NCI-H345 treated with DMSO at 0.1 percent for 48 hours (cell line): ENCODE measurements around the gene RPLP1.

Experiments used
- DNase-seq: peaks from one replicate; lab custom pipeline; 2025; ENCODE audit not compliant: unreplicated experiment; lab: John Stamatoyannopoulos, UW

RPLP1 gene

GRCh38 chr15:69468241-69469121 lies 15.9 kb downstream of the RPLP1 start:
- DNase-seq = peak; percentile 77

GRCh38 chr15:69469467-69470201 lies 17.0 kb downstream of the RPLP1 start:
- DNase-seq = no peak

DNA sequence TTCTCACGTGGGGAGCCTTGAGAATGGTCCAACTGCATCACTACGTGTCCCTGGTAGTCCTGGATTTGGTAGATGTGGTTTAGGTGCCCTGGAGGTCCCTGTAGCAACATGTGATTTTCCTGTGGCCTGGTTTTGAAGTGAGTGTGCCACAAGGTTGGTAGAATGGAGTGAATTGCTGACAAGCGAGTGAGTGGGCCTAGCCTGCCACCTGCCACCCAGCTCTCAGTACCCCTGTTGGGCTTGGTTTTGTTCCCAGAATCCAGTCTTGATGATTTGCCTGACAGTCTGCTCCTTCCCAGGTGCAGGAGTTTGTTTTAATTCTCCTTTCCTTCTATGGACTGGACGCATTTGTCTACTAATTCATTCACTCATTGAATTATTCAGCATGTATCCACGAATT lies 19.4 kb downstream of the RPLP1 start:
- DNase-seq = no peak

- DNase-seq = no peak
These were observed 19.9 kb downstream of the RPLP1 start for GRCh38 chr15:69472562-69472961.

DNA sequence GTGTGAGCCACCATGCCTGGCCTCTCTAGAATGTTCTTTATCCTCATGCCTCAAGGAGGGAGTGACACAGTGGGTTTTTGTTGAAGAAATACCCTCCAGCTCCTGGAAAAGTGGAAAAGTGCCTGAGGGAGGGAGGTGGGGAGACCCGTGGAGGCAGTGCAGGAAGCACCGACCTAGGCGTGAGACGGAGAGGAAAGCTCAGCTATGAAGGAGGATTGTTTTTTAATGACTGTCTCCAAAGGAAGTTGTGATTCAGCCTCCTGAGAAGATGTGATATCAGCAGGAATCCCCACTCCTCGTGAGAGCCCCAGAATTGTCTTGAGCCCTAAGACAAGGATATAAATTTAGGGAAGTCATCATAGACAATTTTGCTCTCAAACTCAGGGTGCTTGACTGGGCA lies 21.7 kb downstream of the RPLP1 start:
- no peak for DNase-seq

DNA sequence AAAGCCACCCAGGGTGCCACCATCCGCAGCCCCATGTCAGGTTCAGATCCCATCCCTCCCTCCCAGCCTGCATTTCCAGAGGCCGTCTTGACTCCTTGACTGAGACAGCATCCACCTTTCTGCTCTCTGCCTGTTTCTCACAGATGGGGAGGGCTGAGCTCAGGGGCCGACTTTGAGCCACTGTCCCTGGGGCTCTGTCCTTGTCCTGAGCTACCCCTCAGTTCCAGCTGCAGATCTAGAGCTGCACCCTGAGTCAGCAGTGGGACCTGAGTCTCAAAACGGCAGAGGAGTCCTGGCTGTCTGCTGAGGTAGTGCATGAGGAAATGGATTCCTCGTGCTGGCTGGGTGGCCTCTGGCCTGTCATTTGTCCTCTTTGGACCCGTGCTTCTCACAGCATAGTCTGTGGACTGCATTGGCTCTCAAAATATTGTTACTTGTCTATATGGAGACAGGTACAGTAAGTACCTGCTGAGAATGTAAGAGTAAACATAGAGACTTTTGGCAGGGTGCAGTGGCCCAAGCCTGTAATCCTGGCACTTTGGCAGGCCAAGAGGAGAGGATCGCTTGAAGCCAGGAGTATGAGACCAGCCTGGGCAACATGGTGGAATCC lies 22.3 kb downstream of the RPLP1 start:
- DNase-seq = no peak

GRCh38 chr15:69475769-69476358 lies 23.2 kb downstream of the RPLP1 start:
- DNase-seq = peak; percentile 10

- no peak for DNase-seq
These were observed 24.3 kb downstream of the RPLP1 start for GRCh38 chr15:69476704-69477473.

DNA sequence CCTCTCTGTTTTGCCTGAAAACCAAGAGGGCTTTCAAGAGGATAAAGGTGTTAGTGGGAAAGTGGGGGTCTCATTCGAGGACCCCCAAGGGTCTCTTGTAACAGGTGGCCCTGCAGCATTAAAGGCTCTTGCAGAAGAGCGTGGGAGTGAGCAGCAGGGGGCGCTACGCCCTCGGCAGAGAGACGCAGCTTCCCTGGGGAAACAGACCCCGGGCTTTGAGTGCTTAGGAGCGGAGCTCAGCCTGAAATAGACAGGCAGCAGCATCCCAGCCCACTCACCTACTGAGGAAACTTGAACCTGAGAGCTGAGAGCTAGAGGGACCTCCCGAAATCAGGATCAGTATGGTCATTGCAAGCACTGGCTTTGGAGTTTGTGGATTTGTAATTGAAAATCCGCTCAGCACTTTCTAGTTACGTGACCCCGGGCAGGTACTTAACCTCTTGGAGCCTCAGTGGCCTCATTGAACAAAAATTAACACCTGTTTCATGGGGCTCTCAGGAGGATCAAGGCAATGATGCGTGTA lies 25.7 kb downstream of the RPLP1 start:
- DNase-seq = peak; percentile 57

GRCh38 chr15:69479081-69479480 lies 26.5 kb downstream of the RPLP1 start:
- no peak for DNase-seq

GRCh38 chr15:69479971-69480370 lies 27.4 kb downstream of the RPLP1 start:
- no peak for DNase-seq

DNA sequence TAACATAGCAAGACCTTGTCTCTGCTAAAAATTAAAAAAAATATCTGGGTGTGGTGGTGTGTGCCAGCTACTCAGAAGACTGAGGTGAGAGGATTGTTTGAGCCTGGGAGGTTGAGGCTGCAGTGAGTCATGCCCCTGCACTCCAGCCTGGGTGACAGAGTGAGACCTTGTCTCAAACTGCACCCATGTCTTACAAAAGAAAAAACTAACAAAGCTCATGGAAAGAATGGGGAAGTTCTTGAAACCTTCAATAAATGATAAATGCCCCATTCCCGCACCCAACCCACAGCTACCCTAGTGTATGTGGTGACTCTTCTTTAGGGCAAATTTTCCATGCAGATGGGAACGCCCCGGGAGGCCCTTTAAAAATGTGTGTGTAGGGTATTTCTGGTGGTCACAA lies 28.3 kb downstream of the RPLP1 start:
- no peak for DNase-seq

DNA sequence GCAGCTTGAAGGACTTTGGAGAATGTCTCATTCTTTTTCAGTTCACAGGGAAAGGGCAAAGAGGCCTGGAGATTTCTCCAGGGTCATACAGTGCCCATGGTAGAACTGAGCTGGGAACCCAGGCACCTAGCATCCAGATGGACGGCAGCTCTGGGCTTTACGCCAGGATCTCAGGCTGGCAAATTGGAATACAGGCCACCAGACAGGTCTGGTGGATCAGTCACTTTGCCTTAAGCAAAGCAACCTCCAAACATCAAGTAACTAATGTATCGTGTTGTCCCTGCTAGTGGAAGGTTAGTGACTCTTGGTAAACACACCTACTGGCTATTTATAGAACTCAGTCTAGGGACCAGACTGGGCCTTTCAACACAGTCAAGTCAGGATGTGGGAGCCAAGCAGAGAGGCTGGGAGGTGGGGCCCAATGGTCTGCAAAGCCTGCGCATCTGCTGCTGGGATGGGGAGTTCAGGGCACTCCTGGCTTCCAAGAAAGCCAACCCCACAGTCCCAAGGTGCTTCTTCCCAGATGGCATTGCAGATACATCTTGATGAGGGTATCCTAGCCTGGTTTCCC lies 30.2 kb downstream of the RPLP1 start:
- no peak for DNase-seq

DNA sequence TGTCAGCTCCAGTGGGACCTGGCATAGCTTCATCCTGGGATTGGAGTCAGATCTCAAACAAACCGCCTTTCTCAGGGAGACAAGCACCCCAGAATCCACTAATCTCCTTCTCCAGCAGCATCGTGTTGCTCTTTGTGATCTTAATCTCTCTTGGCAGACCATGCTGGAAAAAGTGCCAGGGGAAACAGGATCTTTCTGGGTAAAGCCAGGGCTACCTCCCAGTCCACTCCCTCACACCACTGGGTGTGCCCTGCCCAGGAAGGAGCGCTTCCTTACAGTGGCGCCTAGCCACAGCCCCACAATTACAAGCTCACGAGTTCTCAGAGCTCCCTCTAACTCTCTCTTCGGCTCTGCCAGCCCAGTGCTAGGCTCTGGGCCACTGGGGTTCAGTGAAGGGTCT lies 32.2 kb downstream of the RPLP1 start:
- no peak for DNase-seq

GRCh38 chr15:69486481-69487110 lies 34.0 kb downstream of the RPLP1 start:
- DNase-seq = no peak

DNA sequence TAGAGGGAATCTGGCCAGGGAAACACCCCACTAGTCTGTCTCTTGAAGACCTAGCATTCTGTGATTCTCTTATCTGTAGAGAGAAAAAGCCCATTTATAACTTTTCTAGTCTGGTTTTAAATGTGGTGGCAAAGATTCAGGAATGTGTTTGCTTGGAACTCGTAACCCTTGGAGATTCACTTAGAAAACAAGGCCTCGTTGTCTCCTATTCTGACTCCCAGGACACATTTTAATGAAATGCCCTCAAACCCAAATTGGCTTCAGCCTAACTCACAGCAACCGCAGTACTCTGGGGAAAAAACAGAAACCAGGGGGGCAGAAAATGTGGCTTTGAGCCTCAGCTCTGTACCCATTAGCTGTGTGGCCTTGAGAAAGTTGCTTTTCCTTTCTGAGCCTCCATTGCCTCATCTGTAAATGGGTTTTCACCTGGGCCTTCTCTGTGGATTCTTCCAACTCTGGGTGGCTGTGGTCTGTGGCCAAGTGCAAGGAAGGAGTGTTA lies 36.5 kb downstream of the RPLP1 start:
- no peak for DNase-seq

- no peak for DNase-seq
These were observed 37.9 kb downstream of the RPLP1 start for GRCh38 chr15:69490356-69491037.

DNA sequence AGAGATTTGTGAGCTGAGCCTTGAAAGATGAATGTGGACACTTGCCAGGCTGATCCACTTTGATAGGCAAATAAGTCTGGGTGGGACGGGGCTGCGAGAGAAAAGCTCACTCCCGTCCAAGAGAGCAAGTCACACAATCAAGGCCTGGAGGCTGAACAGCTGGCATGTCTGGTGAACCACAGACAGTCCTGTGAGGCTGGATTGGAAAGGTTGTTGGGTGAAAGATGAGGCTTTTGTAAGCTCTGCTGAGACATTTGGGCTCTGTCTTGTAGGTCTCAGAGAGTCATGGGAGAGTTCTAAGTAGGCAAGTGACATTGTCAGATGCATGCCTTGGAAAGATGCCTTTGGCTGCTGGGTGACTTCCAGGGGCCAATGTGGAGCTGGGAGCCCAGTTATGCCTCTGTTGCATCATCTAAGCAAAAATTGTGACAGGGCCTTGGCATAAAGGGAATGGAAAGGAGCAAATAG lies 38.5 kb downstream of the RPLP1 start:
- no peak for DNase-seq

DNA sequence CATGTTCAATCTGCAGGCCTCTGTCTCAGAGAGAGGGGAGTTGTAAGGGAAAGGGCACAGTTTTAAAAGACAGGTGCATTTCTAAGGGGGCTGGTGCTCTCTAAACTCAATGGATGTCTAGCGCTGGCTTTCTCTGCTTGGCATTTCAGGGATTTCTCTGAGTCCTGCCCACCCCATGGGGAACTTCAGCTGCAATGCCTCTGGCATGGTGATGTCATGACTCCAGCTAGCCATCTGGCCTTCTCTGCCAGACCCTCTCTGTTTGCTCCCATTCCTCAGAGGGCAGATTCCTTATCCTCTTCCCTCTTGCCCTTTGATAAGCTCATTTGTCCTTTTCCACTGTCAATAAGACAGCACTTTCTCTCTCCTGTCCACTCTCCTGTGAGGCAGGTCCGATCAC lies 40.8 kb downstream of the RPLP1 start:
- DNase-seq = no peak
